ENCODE data around the gene SORCS3. TPM values are rescaled to one million over a fixed set of nuclear protein-coding genes. Genes with fewer than 3 reads are reported as not detected.

Gene SORCS3
- total and polyA plus RNA-seq, 2 of the 13 experiments (the other 11 are each of a cell fraction or from before 2014, with no cell fraction given), result 0.07 TPM; not detected in 1

DNA sequence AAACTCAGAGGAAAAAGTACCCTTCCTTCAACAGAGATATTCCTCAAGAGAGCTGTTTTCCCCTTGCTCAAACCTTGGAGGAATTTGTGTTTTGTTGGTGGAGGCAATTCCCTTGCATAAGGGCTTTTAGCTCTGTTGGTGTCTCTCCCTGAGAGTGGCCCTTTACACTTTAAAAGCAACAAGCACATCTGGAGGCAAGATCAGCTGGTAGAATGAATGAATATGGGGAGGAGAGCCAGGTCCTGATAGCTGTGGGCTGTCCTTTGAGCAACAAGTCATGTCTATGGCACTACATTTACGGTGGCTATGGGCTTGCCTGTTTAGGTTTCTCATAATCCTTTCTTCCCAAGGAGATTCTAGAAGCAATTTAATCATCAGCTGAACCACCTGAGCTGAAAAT lies 384.0 kb downstream of the SORCS3 start:
- Histone ChIP-seq H3K9me3 (ENCODE audit: low read length) (no peaks in the 10 kb centered on the region), H3K4me2 (ENCODE audit: low read depth, low read length) (no peak overlapping the region), H3K36me3 (replicated peaks in 1 of 2; ENCODE audit: control insufficient read depth in 1 of 2, insufficient read depth in 2 of 2, low read length in 2 of 2) (no peaks in the 10 kb centered on the region), H3K79me2 (ENCODE audit: insufficient read depth, low read length) (no peaks in the 10 kb centered on the region), H3K27ac (ENCODE audit: extremely low read length, insufficient read depth, low read length) (no peak overlapping the region), H3K27me3 (ENCODE audit: control insufficient read depth in 1 of 2, insufficient read depth in 2 of 2, low read length in 2 of 2) (no peaks in the 10 kb centered on the region), H4K20me1 (ENCODE audit: insufficient read depth, low read length) (no peaks in the 10 kb centered on the region; the same call in 1 of the 2 replicates), H2AFZ (ENCODE audit: low read length) (no peak overlapping the region), H3K4me3 (replicated peaks in 1 of 3; ENCODE audit: insufficient read depth in 1 of 3, low read depth in 2 of 3, low read length in 3 of 3) (no peak overlapping the region), H3K4me1 (ENCODE audit: insufficient read depth, low read length) (no peaks in the 10 kb centered on the region), H3K9ac (ENCODE audit: insufficient read depth, low read depth, low read length) (no peak overlapping the region)
- ChIA-PET CTCF (ENCODE audit: low intra/inter-chr PET ratio, low total read pairs) (no interaction called here), POLR2A (no interaction called here)
- 0% methylated on average over 1 of the region's 1 CpG for WGBS (ENCODE audit: low lambda C conversion rate)
- no peak for ATAC-seq
- no peak for FAIRE-seq
- no peak for DNase-seq (ENCODE audit: low spot score)
- intact Hi-C loops (cut with micrococcal nuclease; ENCODE audit: unreplicated experiment), result no loop called here
- in situ Hi-C loops (cut with HindIII; ENCODE audit: extremely low pct_ligation_motif_present, low pct_unique_long_range_greater_than_20kb), result no loop called here
- no TSS peak for BruUV-seq (replicated peaks)
- TF ChIP-seq ZFP1 (CRISPR knock-in tag; IDR thresholded peaks at IDR 0.05), result no peak
- TF ChIP-seq CEBPB (IDR thresholded peaks at IDR 0.05; ENCODE audit: borderline replicate concordance, low read depth, low read length), result no peak
- TF ChIP-seq, protein P1, sequence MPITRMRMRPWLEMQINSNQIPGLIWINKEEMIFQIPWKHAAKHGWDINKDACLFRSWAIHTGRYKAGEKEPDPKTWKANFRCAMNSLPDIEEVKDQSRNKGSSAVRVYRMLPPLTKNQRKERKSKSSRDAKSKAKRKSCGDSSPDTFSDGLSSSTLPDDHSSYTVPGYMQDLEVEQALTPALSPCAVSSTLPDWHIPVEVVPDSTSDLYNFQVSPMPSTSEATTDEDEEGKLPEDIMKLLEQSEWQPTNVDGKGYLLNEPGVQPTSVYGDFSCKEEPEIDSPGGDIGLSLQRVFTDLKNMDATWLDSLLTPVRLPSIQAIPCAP (CRISPR knock-in tag; IDR thresholded peaks at IDR 0.05; ENCODE audit: low read depth), result no peak
- TF ChIP-seq TOE1 (CRISPR knock-in tag; IDR thresholded peaks at IDR 0.05), result no peak
- no peak for TF ChIP-seq ZBTB1 (CRISPR knock-in tag; IDR thresholded peaks at IDR 0.05; ENCODE audit: borderline replicate concordance)
- TF ChIP-seq, protein P2, sequence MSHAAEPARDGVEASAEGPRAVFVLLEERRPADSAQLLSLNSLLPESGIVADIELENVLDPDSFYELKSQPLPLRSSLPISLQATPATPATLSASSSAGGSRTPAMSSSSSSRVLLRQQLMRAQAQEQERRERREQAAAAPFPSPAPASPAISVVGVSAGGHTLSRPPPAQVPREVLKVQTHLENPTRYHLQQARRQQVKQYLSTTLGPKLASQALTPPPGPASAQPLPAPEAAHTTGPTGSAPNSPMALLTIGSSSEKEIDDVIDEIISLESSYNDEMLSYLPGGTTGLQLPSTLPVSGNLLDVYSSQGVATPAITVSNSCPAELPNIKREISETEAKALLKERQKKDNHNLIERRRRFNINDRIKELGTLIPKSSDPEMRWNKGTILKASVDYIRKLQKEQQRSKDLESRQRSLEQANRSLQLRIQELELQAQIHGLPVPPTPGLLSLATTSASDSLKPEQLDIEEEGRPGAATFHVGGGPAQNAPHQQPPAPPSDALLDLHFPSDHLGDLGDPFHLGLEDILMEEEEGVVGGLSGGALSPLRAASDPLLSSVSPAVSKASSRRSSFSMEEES (CRISPR knock-in tag; IDR thresholded peaks at IDR 0.05), result no peak
- TF ChIP-seq CCAR2 (optimal IDR thresholded peaks at IDR 0.05; ENCODE audit: low read depth, low read length), result no peak
- TF ChIP-seq, protein P3, sequence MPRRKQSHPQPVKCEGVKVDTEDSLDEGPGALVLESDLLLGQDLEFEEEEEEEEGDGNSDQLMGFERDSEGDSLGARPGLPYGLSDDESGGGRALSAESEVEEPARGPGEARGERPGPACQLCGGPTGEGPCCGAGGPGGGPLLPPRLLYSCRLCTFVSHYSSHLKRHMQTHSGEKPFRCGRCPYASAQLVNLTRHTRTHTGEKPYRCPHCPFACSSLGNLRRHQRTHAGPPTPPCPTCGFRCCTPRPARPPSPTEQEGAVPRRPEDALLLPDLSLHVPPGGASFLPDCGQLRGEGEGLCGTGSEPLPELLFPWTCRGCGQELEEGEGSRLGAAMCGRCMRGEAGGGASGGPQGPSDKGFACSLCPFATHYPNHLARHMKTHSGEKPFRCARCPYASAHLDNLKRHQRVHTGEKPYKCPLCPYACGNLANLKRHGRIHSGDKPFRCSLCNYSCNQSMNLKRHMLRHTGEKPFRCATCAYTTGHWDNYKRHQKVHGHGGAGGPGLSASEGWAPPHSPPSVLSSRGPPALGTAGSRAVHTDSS (CRISPR knock-in tag; conservative IDR thresholded peaks at IDR 0.05), result no peak
- no peak for TF ChIP-seq PTBP1 (IDR thresholded peaks at IDR 0.05; ENCODE audit: low read depth, low read length, poor library complexity, severe bottlenecking)
- TF ChIP-seq PITX1 (CRISPR knock-in tag; IDR thresholded peaks at IDR 0.05), result no peak
- TF ChIP-seq, protein P4, sequence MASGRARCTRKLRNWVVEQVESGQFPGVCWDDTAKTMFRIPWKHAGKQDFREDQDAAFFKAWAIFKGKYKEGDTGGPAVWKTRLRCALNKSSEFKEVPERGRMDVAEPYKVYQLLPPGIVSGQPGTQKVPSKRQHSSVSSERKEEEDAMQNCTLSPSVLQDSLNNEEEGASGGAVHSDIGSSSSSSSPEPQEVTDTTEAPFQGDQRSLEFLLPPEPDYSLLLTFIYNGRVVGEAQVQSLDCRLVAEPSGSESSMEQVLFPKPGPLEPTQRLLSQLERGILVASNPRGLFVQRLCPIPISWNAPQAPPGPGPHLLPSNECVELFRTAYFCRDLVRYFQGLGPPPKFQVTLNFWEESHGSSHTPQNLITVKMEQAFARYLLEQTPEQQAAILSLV (CRISPR knock-in tag; IDR thresholded peaks at IDR 0.05; ENCODE audit: borderline replicate concordance), result no peak
- TF ChIP-seq, protein P5, sequence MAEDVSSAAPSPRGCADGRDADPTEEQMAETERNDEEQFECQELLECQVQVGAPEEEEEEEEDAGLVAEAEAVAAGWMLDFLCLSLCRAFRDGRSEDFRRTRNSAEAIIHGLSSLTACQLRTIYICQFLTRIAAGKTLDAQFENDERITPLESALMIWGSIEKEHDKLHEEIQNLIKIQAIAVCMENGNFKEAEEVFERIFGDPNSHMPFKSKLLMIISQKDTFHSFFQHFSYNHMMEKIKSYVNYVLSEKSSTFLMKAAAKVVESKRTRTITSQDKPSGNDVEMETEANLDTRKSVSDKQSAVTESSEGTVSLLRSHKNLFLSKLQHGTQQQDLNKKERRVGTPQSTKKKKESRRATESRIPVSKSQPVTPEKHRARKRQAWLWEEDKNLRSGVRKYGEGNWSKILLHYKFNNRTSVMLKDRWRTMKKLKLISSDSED (CRISPR knock-in tag; IDR thresholded peaks at IDR 0.05), result no peak
- no peak for TF ChIP-seq KDM4B (CRISPR knock-in tag; IDR thresholded peaks at IDR 0.05)
- TF ChIP-seq, protein P6, sequence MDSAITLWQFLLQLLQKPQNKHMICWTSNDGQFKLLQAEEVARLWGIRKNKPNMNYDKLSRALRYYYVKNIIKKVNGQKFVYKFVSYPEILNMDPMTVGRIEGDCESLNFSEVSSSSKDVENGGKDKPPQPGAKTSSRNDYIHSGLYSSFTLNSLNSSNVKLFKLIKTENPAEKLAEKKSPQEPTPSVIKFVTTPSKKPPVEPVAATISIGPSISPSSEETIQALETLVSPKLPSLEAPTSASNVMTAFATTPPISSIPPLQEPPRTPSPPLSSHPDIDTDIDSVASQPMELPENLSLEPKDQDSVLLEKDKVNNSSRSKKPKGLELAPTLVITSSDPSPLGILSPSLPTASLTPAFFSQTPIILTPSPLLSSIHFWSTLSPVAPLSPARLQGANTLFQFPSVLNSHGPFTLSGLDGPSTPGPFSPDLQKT (CRISPR knock-in tag; IDR thresholded peaks at IDR 0.05; ENCODE audit: borderline replicate concordance), result no peak
- TF ChIP-seq DNMT1 (CRISPR knock-in tag; IDR thresholded peaks at IDR 0.05), result no peak
- TF ChIP-seq, protein P7, sequence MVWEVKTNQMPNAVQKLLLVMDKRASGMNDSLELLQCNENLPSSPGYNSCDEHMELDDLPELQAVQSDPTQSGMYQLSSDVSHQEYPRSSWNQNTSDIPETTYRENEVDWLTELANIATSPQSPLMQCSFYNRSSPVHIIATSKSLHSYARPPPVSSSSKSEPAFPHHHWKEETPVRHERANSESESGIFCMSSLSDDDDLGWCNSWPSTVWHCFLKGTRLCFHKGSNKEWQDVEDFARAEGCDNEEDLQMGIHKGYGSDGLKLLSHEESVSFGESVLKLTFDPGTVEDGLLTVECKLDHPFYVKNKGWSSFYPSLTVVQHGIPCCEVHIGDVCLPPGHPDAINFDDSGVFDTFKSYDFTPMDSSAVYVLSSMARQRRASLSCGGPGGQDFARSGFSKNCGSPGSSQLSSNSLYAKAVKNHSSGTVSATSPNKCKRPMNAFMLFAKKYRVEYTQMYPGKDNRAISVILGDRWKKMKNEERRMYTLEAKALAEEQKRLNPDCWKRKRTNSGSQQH (CRISPR knock-in tag; IDR thresholded peaks at IDR 0.05; ENCODE audit: low read depth), result no peak
- no peak for TF ChIP-seq NFE2 (CRISPR knock-in tag; IDR thresholded peaks at IDR 0.05)

Data from HepG2 (cell line).